HL-60 (cell line): ENCODE data around the gene IFIT2.

Experiments used
- DNase-seq, 2 experiments: peaks; one replicate each; pipeline ENCODE4 v3.0.0-alpha.2; 2010 to 2020; ENCODE audit warnings: low read depth in 1 of 2, low spot score in 1 of 2
- H3K27ac ChIP-seq: fragments of 250-450 bp; sonication (Bioruptor Pico); replicated peaks from 2 replicates; pipeline ENCODE4 v1.5.1; 2020; ENCODE audit warnings: mild to moderate bottlenecking, moderate library complexity
- H3K27me3 ChIP-seq: fragments of 250-450 bp; sonication (Bioruptor Pico); 2 replicates; pipeline ENCODE4 v1.5.1; 2021; ENCODE audit warnings: mild to moderate bottlenecking, moderate library complexity; ENCODE audit not compliant: insufficient read depth, poor library complexity, severe bottlenecking
- H3K4me3 ChIP-seq: replicated peaks from 2 replicates; pipeline ENCODE4 v1.5.1; 2011; ENCODE audit warnings: mild to moderate bottlenecking, control low read depth, low read length; ENCODE audit not compliant: insufficient read depth
- CTCF ChIP-seq: IDR thresholded peaks from one replicate; pipeline ENCODE4 v1.5.1; 2011; ENCODE audit warnings: low read length, control low read depth, inconsistent platforms; ENCODE audit not compliant: insufficient read depth
- GABPA ChIP-seq: IDR thresholded peaks from 2 replicates; pipeline ENCODE4 v1.6.1; 2012; ENCODE audit warnings: low read depth
- POLR2AphosphoS5 ChIP-seq: IDR thresholded peaks from 2 replicates; pipeline ENCODE4 v1.6.1; 2012; ENCODE audit warnings: low read depth
- SPI1 ChIP-seq: IDR thresholded peaks from 2 replicates; pipeline ENCODE4 v1.6.1; 2012; ENCODE audit warnings: low read depth, mild to moderate bottlenecking, borderline replicate concordance
- TF ChIP-seq, protein P1 (sequence below): IDR thresholded peaks from 2 replicates; pipeline ENCODE4 v1.6.1; 2012; ENCODE audit warnings: low read depth; ENCODE audit not compliant: insufficient replicate concordance

IFIT2 gene

GRCh38 chr10:89309156-89310055 is 7.6 kb downstream of the IFIT2 start:
- no peak overlapping the region for H3K27ac ChIP-seq
- DNase-seq = no peak
- TF ChIP-seq, protein P1, sequence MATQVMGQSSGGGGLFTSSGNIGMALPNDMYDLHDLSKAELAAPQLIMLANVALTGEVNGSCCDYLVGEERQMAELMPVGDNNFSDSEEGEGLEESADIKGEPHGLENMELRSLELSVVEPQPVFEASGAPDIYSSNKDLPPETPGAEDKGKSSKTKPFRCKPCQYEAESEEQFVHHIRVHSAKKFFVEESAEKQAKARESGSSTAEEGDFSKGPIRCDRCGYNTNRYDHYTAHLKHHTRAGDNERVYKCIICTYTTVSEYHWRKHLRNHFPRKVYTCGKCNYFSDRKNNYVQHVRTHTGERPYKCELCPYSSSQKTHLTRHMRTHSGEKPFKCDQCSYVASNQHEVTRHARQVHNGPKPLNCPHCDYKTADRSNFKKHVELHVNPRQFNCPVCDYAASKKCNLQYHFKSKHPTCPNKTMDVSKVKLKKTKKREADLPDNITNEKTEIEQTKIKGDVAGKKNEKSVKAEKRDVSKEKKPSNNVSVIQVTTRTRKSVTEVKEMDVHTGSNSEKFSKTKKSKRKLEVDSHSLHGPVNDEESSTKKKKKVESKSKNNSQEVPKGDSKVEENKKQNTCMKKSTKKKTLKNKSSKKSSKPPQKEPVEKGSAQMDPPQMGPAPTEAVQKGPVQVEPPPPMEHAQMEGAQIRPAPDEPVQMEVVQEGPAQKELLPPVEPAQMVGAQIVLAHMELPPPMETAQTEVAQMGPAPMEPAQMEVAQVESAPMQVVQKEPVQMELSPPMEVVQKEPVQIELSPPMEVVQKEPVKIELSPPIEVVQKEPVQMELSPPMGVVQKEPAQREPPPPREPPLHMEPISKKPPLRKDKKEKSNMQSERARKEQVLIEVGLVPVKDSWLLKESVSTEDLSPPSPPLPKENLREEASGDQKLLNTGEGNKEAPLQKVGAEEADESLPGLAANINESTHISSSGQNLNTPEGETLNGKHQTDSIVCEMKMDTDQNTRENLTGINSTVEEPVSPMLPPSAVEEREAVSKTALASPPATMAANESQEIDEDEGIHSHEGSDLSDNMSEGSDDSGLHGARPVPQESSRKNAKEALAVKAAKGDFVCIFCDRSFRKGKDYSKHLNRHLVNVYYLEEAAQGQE = no peak
- TF ChIP-seq GABPA = no peak
- TF ChIP-seq POLR2AphosphoS5 = no peak
- TF ChIP-seq CTCF = no peak
- no peak for TF ChIP-seq SPI1
- H3K4me3 ChIP-seq = no peak overlapping the region
- H3K27me3 ChIP-seq = no peaks in the 10 kb centered on the region

DNA sequence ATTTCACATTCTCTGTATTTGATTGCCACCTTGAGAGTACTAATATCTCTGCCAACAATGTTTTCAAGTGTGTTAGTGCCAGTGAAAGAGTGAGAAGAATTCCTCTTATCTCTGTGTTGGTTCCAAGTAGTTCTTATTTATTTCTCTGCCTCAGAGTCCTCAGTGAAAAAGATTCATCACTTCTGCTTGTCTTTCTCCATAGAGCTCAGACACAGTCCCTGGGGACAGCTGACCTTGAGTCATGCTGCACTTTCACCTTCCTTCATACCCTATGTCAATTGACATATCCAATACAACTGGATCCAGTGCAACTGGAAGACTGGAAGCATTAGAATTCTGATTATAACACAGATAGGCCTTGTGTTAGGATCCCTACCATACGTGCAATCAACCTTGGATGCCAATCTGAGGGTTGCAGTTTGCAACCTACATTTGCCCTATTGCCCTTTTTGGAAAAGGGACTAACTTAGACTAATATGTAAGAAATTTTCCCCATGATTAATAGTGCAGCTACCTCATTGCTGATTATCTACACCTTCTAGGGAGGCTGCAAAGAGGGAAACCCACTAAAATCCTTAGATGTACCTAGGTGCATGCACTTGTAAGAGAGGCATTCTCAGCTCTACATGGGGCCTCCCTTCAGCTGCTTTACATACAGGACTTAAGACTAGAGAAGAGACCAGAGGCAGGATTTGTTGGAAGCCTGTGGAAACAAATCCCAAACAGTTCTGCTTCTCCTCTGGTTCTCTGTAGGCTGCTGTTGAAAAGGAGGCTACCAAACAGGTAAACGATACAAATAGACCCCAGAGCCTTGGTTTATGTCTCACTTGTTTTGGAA is 8.4 kb downstream of the IFIT2 start:
- H3K27ac ChIP-seq = no peak overlapping the region
- TF ChIP-seq SPI1 (no peak), CTCF (no peak), GABPA (no peak), POLR2AphosphoS5 (no peak)
- TF ChIP-seq, protein P1 = no peak
- no peak overlapping the region for H3K4me3 ChIP-seq
- no peaks in the 10 kb centered on the region for H3K27me3 ChIP-seq
- DNase-seq = no peak

GRCh38 chr10:89312973-89313372 is 11.1 kb downstream of the IFIT2 start:
- no peak overlapping the region for H3K27ac ChIP-seq
- TF ChIP-seq POLR2AphosphoS5 (no peak), GABPA (no peak), SPI1 (no peak), CTCF (no peak)
- TF ChIP-seq, protein P1 = no peak
- no peak for DNase-seq
- H3K27me3 ChIP-seq = no peaks in the 10 kb centered on the region
- no peak overlapping the region for H3K4me3 ChIP-seq
